ENCODE data around the gene SYMPK.

SYMPK gene

GRCh38 chr19:45814851-45815480 lies 48.0 kb downstream of the SYMPK start, which contains the start of gene RSPH6A:
Gene RSPH6A, minus strand, starts transcription at chr19:45815308. Its CDS starts 132 bp downstream, at chr19:45815176.
- Histone ChIP-seq H3K9ac (ENCODE audit: low read length) (peak within 1 kb of the TSS; percentile 56), H4K8ac (ENCODE audit: low read depth, low read length) (peak within 1 kb of the TSS; percentile 84), H3K23ac (ENCODE audit: low read length) (no peak within 1 kb of the TSS), H2AK5ac (ENCODE audit: low read length) (peak within 1 kb of the TSS; percentile 64), H3K4me2 (ENCODE audit: low read length) (peak within 1 kb of the TSS; percentile 84), H4K91ac (ENCODE audit: low read depth, low read length) (peak within 1 kb of the TSS; percentile 87), H3K4me3 (ENCODE audit: low read depth, low read length) (peak within 1 kb of the TSS; percentile 77), H3K79me2 (ENCODE audit: control insufficient read depth, insufficient read depth, low read length, poor library complexity) (peaks cover 2% of the 10 kb centered on the region), H3K18ac (ENCODE audit: low read length) (peak within 1 kb of the TSS; percentile 39), H3K9me3 (ENCODE audit: insufficient read depth, low read depth, low read length) (peaks cover 2% of the 10 kb centered on the region), H4K12ac (ENCODE audit: low read depth, low read length) (peak within 1 kb of the TSS; percentile 17), H2BK5ac (ENCODE audit: low read depth, low read length, poor library complexity) (peak within 1 kb of the TSS; percentile 50), H3K27ac (ENCODE audit: low read depth, low read length) (peak within 1 kb of the TSS; percentile 45), H3K27me3 (ENCODE audit: insufficient read depth, low read length) (no peaks in the 10 kb centered on the region), H2BK120ac (ENCODE audit: insufficient read depth, low read length, poor library complexity) (no peak within 1 kb of the TSS), H3K4ac (ENCODE audit: low read depth, low read length) (peak within 1 kb of the TSS; percentile 16), H2BK12ac (ENCODE audit: low read length) (peak within 1 kb of the TSS; percentile 41), H3K14ac (ENCODE audit: low read length) (peak within 1 kb of the TSS; percentile 71), H3K4me1 (ENCODE audit: control insufficient read depth in 1 of 2, insufficient read depth in 2 of 2, low read length in 2 of 2) (peaks cover 11 to 25% of the 10 kb centered on the region in 2 experiments), H2AFZ (ENCODE audit: insufficient read depth, low read length, poor library complexity) (peak within 1 kb of the TSS; percentile 85), H3K79me1 (ENCODE audit: low read length) (peaks cover 15% of the 10 kb centered on the region), H3K36me3 (ENCODE audit: control insufficient read depth in 1 of 2, insufficient read depth in 2 of 2, low read length in 2 of 2) (peaks cover 7 to 11% of the 10 kb centered on the region in 2 experiments)
- no peak for DNase-seq
- no CpG with 5 or more reads among the region's 40 CpGs for WGBS (ENCODE audit: extremely low coverage, insufficient coverage, insufficient read length)

GRCh38 chr19:45814166-45814780 lies 48.7 kb downstream of the SYMPK start:
- Histone ChIP-seq H3K79me1 (ENCODE audit: low read length) (peaks cover 15% of the 10 kb centered on the region), H2BK5ac (ENCODE audit: low read depth, low read length, poor library complexity) (no peak overlapping the region), H3K9me3 (ENCODE audit: insufficient read depth, low read depth, low read length) (peaks cover 2% of the 10 kb centered on the region), H3K36me3 (ENCODE audit: control insufficient read depth in 1 of 2, insufficient read depth in 2 of 2, low read length in 2 of 2) (peaks cover under 1 to 4% of the 10 kb centered on the region in 2 experiments), H4K12ac (ENCODE audit: low read depth, low read length) (no peak overlapping the region), H3K18ac (ENCODE audit: low read length) (no peak overlapping the region), H3K27ac (ENCODE audit: low read depth, low read length) (no peak overlapping the region), H2AK5ac (ENCODE audit: low read length) (no peak overlapping the region), H3K27me3 (ENCODE audit: insufficient read depth, low read length) (no peaks in the 10 kb centered on the region), H3K9ac (ENCODE audit: low read length) (no peak overlapping the region), H3K23ac (ENCODE audit: low read length) (no peak overlapping the region), H4K8ac (ENCODE audit: low read depth, low read length) (no peak overlapping the region), H3K4ac (ENCODE audit: low read depth, low read length) (no peak overlapping the region), H3K4me3 (ENCODE audit: low read depth, low read length) (no peak overlapping the region), H3K79me2 (ENCODE audit: control insufficient read depth, insufficient read depth, low read length, poor library complexity) (peaks cover 2% of the 10 kb centered on the region), H2AFZ (ENCODE audit: insufficient read depth, low read length, poor library complexity) (no peak overlapping the region), H3K4me2 (ENCODE audit: low read length) (no peak overlapping the region), H3K4me1 (ENCODE audit: control insufficient read depth in 1 of 2, insufficient read depth in 2 of 2, low read length in 2 of 2) (peaks cover 15 to 28% of the 10 kb centered on the region in 2 experiments), H4K91ac (ENCODE audit: low read depth, low read length) (no peak overlapping the region), H3K14ac (ENCODE audit: low read length) (no peak overlapping the region), H2BK120ac (ENCODE audit: insufficient read depth, low read length, poor library complexity) (no peak overlapping the region), H2BK12ac (ENCODE audit: low read length) (no peak overlapping the region)
- whole genome bisulfite sequencing (ENCODE audit: extremely low coverage, insufficient coverage, insufficient read length): no CpG with 5 or more reads among the region's 12 CpGs
- DNase-seq: no peak

- no peak overlapping the region for H2BK5ac ChIP-seq (ENCODE audit: low read depth, low read length, poor library complexity)
- H2AK5ac ChIP-seq (ENCODE audit: low read length): no peak overlapping the region
- no peak overlapping the region for H3K4me3 ChIP-seq (ENCODE audit: low read depth, low read length)
- peaks cover 11 to 21% of the 10 kb centered on the region in 2 experiments for H3K4me1 ChIP-seq (ENCODE audit: control insufficient read depth in 1 of 2, insufficient read depth in 2 of 2, low read length in 2 of 2)
- no peak overlapping the region for H3K14ac ChIP-seq (ENCODE audit: low read length)
- H3K18ac ChIP-seq (ENCODE audit: low read length): no peak overlapping the region
- peaks cover 2% of the 10 kb centered on the region for H3K9me3 ChIP-seq (ENCODE audit: insufficient read depth, low read depth, low read length)
- H2AFZ ChIP-seq (ENCODE audit: insufficient read depth, low read length, poor library complexity): no peak overlapping the region
- no peak overlapping the region for H3K4ac ChIP-seq (ENCODE audit: low read depth, low read length)
- no peak overlapping the region for H4K91ac ChIP-seq (ENCODE audit: low read depth, low read length)
- H4K8ac ChIP-seq (ENCODE audit: low read depth, low read length): no peak overlapping the region
- no peaks in the 10 kb centered on the region for H3K27me3 ChIP-seq (ENCODE audit: insufficient read depth, low read length)
- H2BK12ac ChIP-seq (ENCODE audit: low read length): no peak overlapping the region
- no peak overlapping the region for H3K23ac ChIP-seq (ENCODE audit: low read length)
- no peak overlapping the region for H3K4me2 ChIP-seq (ENCODE audit: low read length)
- no peak overlapping the region for H2BK120ac ChIP-seq (ENCODE audit: insufficient read depth, low read length, poor library complexity)
- H3K9ac ChIP-seq (ENCODE audit: low read length): no peak overlapping the region
- H3K79me2 ChIP-seq (ENCODE audit: control insufficient read depth, insufficient read depth, low read length, poor library complexity): peaks cover 2% of the 10 kb centered on the region
- no peak overlapping the region for H3K27ac ChIP-seq (ENCODE audit: low read depth, low read length)
- H4K12ac ChIP-seq (ENCODE audit: low read depth, low read length): no peak overlapping the region
- peaks cover 15% of the 10 kb centered on the region for H3K79me1 ChIP-seq (ENCODE audit: low read length)
- WGBS (ENCODE audit: extremely low coverage, insufficient coverage, insufficient read length): no CpG with 5 or more reads among the region's 6 CpGs
- no peak for DNase-seq
- no peaks in the 10 kb centered on the region for H3K36me3 ChIP-seq (ENCODE audit: control insufficient read depth in 1 of 2, insufficient read depth in 2 of 2, low read length in 2 of 2)
Measured at GRCh38 chr19:45812297-45812696, 50.6 kb downstream of the SYMPK start.

- Histone ChIP-seq H3K79me2 (ENCODE audit: control insufficient read depth, insufficient read depth, low read length, poor library complexity) (no peaks in the 10 kb centered on the region), H3K4me3 (ENCODE audit: low read depth, low read length) (no peak overlapping the region), H3K4me2 (ENCODE audit: low read length) (no peak overlapping the region), H3K27ac (ENCODE audit: low read depth, low read length) (no peak overlapping the region), H4K12ac (ENCODE audit: low read depth, low read length) (no peak overlapping the region), H3K18ac (ENCODE audit: low read length) (no peak overlapping the region), H2AK5ac (ENCODE audit: low read length) (no peak overlapping the region), H3K4ac (ENCODE audit: low read depth, low read length) (no peak overlapping the region), H3K9ac (ENCODE audit: low read length) (no peak overlapping the region), H3K9me3 (ENCODE audit: insufficient read depth, low read depth, low read length) (peaks cover 2% of the 10 kb centered on the region), H3K14ac (ENCODE audit: low read length) (no peak overlapping the region), H2AFZ (ENCODE audit: insufficient read depth, low read length, poor library complexity) (no peak overlapping the region), H2BK120ac (ENCODE audit: insufficient read depth, low read length, poor library complexity) (no peak overlapping the region), H4K91ac (ENCODE audit: low read depth, low read length) (peak overlapping the region; percentile 18), H2BK5ac (ENCODE audit: low read depth, low read length, poor library complexity) (no peak overlapping the region), H3K79me1 (ENCODE audit: low read length) (peaks cover 3% of the 10 kb centered on the region), H3K36me3 (ENCODE audit: control insufficient read depth in 1 of 2, insufficient read depth in 2 of 2, low read length in 2 of 2) (no peaks in the 10 kb centered on the region), H3K23ac (ENCODE audit: low read length) (no peak overlapping the region), H4K8ac (ENCODE audit: low read depth, low read length) (peak overlapping the region; percentile 23), H3K4me1 (ENCODE audit: control insufficient read depth in 1 of 2, insufficient read depth in 2 of 2, low read length in 2 of 2) (peaks cover 5% of the 10 kb centered on the region in 2 experiments), H3K27me3 (ENCODE audit: insufficient read depth, low read length) (no peaks in the 10 kb centered on the region), H2BK12ac (ENCODE audit: low read length) (peak overlapping the region; percentile 54)
- no peak for DNase-seq
- WGBS (ENCODE audit: extremely low coverage, insufficient coverage, insufficient read length): no CpG with 5 or more reads among the region's 7 CpGs
Measured at GRCh38 chr19:45809643-45810159, 53.2 kb downstream of the SYMPK start.
